Measurements from ENCODE around the gene USP40.

Gene USP40

GRCh38 chr2:233556881-233557736, 9.5 kb downstream of the USP40 start:
- DNase-seq (ENCODE audit: low read depth), result peak; percentile 7

DNA sequence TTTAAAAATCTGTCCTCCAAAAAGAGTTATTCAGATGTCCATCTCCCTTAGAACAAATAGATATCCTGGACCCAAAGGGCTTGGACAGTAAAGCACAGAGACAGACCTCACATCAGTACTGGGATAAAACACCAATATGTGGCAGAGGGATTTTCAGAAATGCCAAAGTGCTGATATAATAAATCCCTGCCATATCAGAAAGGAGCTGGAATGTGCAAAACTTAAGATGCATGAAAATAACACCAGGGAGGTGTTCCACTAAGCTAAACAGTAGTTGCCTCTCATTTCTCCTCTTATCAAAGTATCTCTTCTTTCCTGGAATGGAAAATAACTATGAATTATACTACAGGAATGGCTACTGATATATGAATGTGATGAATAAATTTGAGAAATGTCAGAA, 13.2 kb downstream of the USP40 start:
- DNase-seq (ENCODE audit: low read depth), result no peak

- no peak for DNase-seq (ENCODE audit: low read depth)
These were observed 15.1 kb downstream of the USP40 start for GRCh38 chr2:233551491-233551890.

- DNase-seq (ENCODE audit: low read depth), result no peak
These were observed 19.8 kb downstream of the USP40 start for GRCh38 chr2:233546774-233547173.

GRCh38 chr2:233546101-233546500, 20.5 kb downstream of the USP40 start:
- DNase-seq (ENCODE audit: low read depth), result no peak

GRCh38 chr2:233544200-233544610, 22.4 kb downstream of the USP40 start:
- DNase-seq (ENCODE audit: low read depth), result no peak

DNA sequence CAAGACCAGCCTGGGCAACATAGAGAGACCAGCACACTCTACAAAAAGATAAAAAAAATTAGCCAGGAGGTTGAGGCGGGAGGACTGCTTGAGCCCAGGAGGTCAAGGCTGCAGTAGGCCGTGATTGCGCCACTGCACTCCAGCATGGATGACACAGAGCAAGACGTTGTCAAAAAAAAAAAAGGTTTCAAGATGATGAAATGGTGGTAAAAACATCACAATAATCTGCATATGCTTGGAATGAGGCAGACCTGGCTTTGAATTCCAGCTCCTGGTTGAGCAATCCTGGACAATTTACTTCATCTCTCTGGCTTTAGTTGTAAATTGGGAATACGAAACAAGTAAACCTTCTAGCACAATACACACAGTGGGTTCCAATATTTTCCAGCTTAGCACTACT, 24.1 kb downstream of the USP40 start:
- peak; percentile 94 for DNase-seq (ENCODE audit: low read depth)

DNA sequence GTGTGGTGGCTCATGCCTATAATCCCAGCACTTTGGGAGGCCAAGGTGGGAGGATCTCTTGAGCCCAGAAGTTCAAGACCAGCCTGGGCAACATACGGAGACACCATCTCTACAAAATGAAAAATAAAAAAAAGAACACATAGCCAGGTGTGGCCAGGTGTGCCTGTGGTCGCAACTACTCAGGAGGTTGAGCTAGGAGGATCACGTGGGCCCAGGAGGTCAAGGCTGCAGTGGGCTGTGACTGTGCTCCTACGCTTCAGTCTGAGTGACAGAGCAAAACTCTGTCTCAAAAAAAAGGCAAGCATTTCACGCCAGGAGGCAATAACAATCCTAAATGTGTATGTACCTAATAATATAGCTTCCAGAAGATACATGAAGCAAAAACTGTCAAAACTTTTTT, 27.8 kb downstream of the USP40 start:
- DNase-seq (ENCODE audit: low read depth), result no peak

- no peak for DNase-seq (ENCODE audit: low read depth)
These were observed 31.3 kb downstream of the USP40 start for GRCh38 chr2:233535271-233535670.

DNA sequence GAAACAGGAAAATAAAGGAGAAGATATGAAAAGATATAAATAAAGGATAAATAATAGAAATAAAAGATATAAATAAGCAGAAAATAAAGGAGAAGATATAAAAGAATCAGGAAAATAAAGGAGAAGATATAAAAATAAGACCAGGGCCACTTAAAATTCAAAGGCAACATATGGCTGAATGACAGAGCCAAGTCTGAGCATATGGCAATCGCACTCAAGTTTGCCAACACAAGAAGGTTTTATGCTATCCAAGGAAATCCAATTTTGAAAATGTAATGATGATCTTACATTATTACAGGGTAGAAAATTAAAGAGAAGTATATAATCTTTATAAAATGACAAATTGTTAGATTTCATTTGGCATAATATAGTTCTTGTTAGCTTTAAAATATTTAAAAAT, 33.6 kb downstream of the USP40 start:
- DNase-seq (ENCODE audit: low read depth), result no peak

DNA sequence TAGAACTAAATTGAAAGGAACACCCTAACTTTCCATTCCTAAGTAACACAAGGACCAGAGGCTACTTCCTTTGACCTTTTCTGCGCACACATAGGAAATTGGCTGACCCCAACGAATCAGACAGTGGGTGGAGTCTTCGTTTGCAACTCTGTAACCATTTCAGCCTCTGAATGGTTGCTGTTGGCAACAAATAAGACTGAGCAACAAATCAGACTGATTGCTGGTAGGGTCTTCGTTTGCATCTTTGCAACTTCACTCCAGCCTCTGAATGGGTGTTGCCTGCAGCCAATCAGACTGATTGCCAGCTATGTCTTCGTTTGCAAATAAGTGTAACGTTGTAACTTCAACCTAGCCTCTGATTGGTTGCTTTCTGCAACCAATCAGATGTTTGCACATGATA, 34.6 kb downstream of the USP40 start:
- DNase-seq (ENCODE audit: low read depth), result no peak

GRCh38 chr2:233530381-233530780, 36.2 kb downstream of the USP40 start:
- no peak for DNase-seq (ENCODE audit: low read depth)

DNA sequence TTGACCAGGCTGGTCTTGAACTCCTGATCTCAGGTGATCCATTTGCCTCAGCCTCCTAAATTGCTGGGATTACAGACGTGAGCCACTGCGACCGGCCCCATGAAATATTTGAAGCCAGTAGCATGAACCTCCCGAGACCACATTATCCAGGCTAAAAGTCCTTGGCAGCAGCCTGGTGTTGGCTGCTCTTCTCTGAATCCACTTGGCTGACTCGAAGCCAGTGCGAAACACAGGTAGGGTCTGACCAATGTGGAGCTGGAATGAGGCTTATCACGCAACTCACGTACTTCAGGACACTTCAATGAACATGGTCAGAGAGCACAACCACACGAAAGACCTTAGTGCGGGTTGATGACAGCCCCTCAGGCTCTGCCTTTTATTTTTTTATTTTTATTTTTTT, 38.4 kb downstream of the USP40 start:
- DNase-seq (ENCODE audit: low read depth), result no peak

DNA sequence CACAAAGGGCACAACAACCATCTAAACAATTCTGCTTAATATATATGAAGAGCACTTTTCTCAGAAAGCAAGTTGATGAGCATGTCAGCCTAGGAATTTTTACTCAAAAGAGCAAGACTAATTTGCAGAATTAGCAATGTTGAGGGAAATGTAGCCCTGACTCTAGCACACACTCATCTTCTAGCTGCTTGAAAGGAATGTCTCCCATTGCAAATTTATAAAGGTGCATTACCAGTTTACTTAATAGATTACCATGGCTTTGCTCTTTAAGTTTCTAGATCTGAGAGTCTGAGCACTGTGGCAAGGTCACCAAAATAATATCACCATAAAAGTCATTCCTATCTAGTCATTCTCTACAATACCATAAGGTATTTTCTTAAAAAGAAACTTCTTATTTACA, 40.8 kb downstream of the USP40 start:
- DNase-seq (ENCODE audit: low read depth), result no peak

- DNase-seq (ENCODE audit: low read depth), result no peak
These were observed 46.6 kb downstream of the USP40 start for GRCh38 chr2:233519787-233520611.

- DNase-seq (ENCODE audit: low read depth), result no peak
These were observed 52.5 kb downstream of the USP40 start for GRCh38 chr2:233513953-233514655.

GRCh38 chr2:233503947-233504637, 62.5 kb downstream of the USP40 start:
- no peak for DNase-seq (ENCODE audit: low read depth)

DNA sequence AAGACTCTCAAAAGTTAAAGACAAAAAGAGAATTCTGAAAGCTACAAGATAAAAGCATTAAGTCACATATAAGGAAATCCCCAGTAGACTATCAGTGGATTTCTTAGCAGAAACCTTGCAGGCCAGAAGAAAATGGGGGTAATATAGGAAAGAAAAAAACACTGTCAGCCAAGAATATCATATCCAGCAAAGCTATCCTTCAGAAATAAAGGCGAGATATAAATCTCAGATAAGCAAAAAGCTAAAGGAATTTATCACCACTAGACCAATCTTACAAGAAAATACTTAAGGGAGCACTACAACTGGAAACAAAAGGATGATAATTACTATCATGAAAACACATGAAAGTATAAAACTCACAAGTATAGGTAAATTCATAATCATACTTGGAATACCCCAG, 63.1 kb downstream of the USP40 start:
- DNase-seq (ENCODE audit: low read depth), result no peak

GRCh38 chr2:233501198-233502076, 65.1 kb downstream of the USP40 start:
- DNase-seq (ENCODE audit: low read depth), result no peak

DNA sequence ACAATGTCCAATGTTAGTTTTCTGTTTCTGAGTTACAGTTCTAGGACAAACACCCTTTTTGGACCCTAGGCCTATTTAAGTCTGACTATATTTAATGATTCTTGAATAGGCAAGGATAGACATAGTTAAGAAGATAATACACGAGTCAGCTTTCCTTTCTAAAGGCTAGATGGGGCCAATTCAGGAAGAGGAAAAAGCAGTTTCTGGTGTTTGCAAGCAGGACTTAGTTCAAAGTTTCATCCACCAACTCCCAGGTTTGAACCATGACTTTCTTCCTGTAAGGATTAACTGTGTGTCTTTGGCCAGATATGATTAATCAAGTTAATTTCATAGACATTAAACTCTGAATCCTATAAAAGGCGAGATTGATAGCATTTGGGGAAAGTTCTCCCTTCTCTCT, 66.7 kb downstream of the USP40 start:
- DNase-seq (ENCODE audit: low read depth), result no peak

GRCh38 chr2:233498126-233498525, 68.5 kb downstream of the USP40 start:
- DNase-seq (ENCODE audit: low read depth), result no peak
